PFSK-1 (cell line): Measurements from ENCODE around the gene PIEZO1.

Experiments used
- FOXP2 ChIP-seq: optimal IDR thresholded peaks from 2 replicates; pipeline ENCODE3; 2011; ENCODE audit warnings: borderline replicate concordance, control low read depth, inconsistent platforms; ENCODE audit not compliant: insufficient read depth; ENCODE audit errors: extremely low read length, extremely low read depth
- POLR2AphosphoS5 ChIP-seq: IDR thresholded peaks from 2 replicates; pipeline ENCODE4 v1.6.1; 2012; ENCODE audit warnings: low read depth, mild to moderate bottlenecking, control low read depth, low read length, moderate library complexity
- REST ChIP-seq, 2 experiments: IDR thresholded peaks; 2 replicates each; pipeline versions ENCODE4 v1.6.1 to v1.8.0; 2011 to 2012; ENCODE audit warnings: low read depth in 2 of 2, low read length in 2 of 2, control low read depth in 1 of 2, inconsistent platforms in 1 of 2, mild to moderate bottlenecking in 1 of 2, moderate library complexity in 1 of 2; ENCODE audit not compliant: insufficient read depth in 1 of 2
- SIN3A ChIP-seq: IDR thresholded peaks from 2 replicates; pipeline ENCODE4 v1.6.1; 2012; ENCODE audit warnings: mild to moderate bottlenecking, low read length, moderate library complexity, borderline replicate concordance; ENCODE audit not compliant: insufficient read depth
- TAF1 ChIP-seq: IDR thresholded peaks from 2 replicates; pipeline ENCODE4 v1.6.1; 2012; ENCODE audit warnings: low read length, control low read depth, borderline replicate concordance; ENCODE audit not compliant: insufficient read depth

- no peak for TF ChIP-seq POLR2AphosphoS5
- no peak for TF ChIP-seq REST (IDR thresholded peaks at IDR 0.05; ENCODE audit: insufficient read depth in 1 of 2, low read depth in 2 of 2, low read length in 2 of 2)
- TF ChIP-seq TAF1 = no peak
- no peak for TF ChIP-seq FOXP2
- no peak for TF ChIP-seq SIN3A
These were observed 41.1 kb downstream of the PIEZO1 start for GRCh38 chr16:88743693-88744576.
